Measurements from ENCODE around the gene WDR91.

The WDR91 gene

GRCh38 chr7:135215698-135216097, 4.4 kb upstream of the WDR91 start:
- no peak overlapping the region for H3K4me3 ChIP-seq (replicated peaks in 1 of 2; ENCODE audit: low read depth in 2 of 2, low read length in 2 of 2)
- no peak for DNase-seq (ENCODE audit: low read depth in 2 of 2)
- TF ChIP-seq CTCF (IDR thresholded peaks at IDR 0.05; ENCODE audit: low read depth, low read length) = no peak

- no peak for TF ChIP-seq CTCF (IDR thresholded peaks at IDR 0.05; ENCODE audit: low read depth, low read length)
- no peak for DNase-seq (ENCODE audit: low read depth in 2 of 2)
Measured at GRCh38 chr7:135215180-135215579, 3.9 kb upstream of the WDR91 start.

GRCh38 chr7:135213831-135214230, 2.5 kb upstream of the WDR91 start:
- no peak overlapping the region for H3K4me3 ChIP-seq (replicated peaks in 1 of 2; ENCODE audit: low read depth in 2 of 2, low read length in 2 of 2)
- TF ChIP-seq CTCF (IDR thresholded peaks at IDR 0.05; ENCODE audit: low read depth, low read length) = no peak

More at GRCh38 chr7:135215180-135215579, 3.9 kb upstream of the WDR91 start:
- H3K4me3 ChIP-seq (replicated peaks in 1 of 2; ENCODE audit: low read depth in 2 of 2, low read length in 2 of 2) = no peak overlapping the region

GRCh38 chr7:135211946-135212685, 790 bp upstream of the WDR91 start:
- peak; percentile 74 to 75 for DNase-seq (ENCODE audit: low read depth in 2 of 2)
- peak overlapping the region; percentile 65 to 77 for H3K4me3 ChIP-seq (replicated peaks in 1 of 2; ENCODE audit: low read depth in 2 of 2, low read length in 2 of 2)

More at GRCh38 chr7:135213831-135214230, 2.5 kb upstream of the WDR91 start:
- no peak for DNase-seq (ENCODE audit: low read depth in 2 of 2)

- H3K4me3 ChIP-seq (replicated peaks in 1 of 2; ENCODE audit: low read depth in 2 of 2, low read length in 2 of 2) = peak overlapping the region; percentile 74 to 86
- peak; percentile 29 to 32 for DNase-seq (ENCODE audit: low read depth in 2 of 2)
- no peak for TF ChIP-seq CTCF (IDR thresholded peaks at IDR 0.05; ENCODE audit: low read depth, low read length)
Measured at GRCh38 chr7:135210888-135211178, 493 bp downstream of the WDR91 start.

GRCh38 chr7:135209225-135209834, 2.0 kb downstream of the WDR91 start:
- DNase-seq (ENCODE audit: low read depth in 2 of 2) = no peak
- TF ChIP-seq CTCF (IDR thresholded peaks at IDR 0.05; ENCODE audit: low read depth, low read length) = no peak
- no peak overlapping the region for H3K4me3 ChIP-seq (replicated peaks in 1 of 2; ENCODE audit: low read depth in 2 of 2, low read length in 2 of 2)

GRCh38 chr7:135208102-135208793, 3.1 kb downstream of the WDR91 start:
- no peak overlapping the region for H3K4me3 ChIP-seq (replicated peaks in 1 of 2; ENCODE audit: low read depth in 2 of 2, low read length in 2 of 2)
- no peak for TF ChIP-seq CTCF (IDR thresholded peaks at IDR 0.05; ENCODE audit: low read depth, low read length)
- DNase-seq (ENCODE audit: low read depth in 2 of 2) = no peak
